SU-DHL-6 (cell line): ENCODE measurements around the gene AFF3.

Experiments
- CTCF ChIP-seq: fragments of 200-600 bp; sonication (generic); IDR thresholded peaks from one replicate; pipeline ENCODE4 v1.5.1; 2017; ENCODE audit warnings: antibody characterized with exemption, mild to moderate bottlenecking, low read length, moderate library complexity; ENCODE audit not compliant: insufficient read depth, poor library complexity, severe bottlenecking
- EZH2phosphoT487 ChIP-seq: fragments of 200-600 bp; sonication (generic), shearing (Covaris generic); conservative IDR thresholded peaks from 2 replicates; pipeline ENCODE4 v1.6.1; 2018; ENCODE audit warnings: mild to moderate bottlenecking, antibody characterized with exemption, low read length, moderate library complexity, mixed read lengths

GRCh38 chr2:100034431-100034830 is 108.0 kb downstream of the AFF3 start:
- TF ChIP-seq CTCF = no peak
- no peak for TF ChIP-seq EZH2phosphoT487
